Measurements from ENCODE around the gene PRKCA.

DNA sequence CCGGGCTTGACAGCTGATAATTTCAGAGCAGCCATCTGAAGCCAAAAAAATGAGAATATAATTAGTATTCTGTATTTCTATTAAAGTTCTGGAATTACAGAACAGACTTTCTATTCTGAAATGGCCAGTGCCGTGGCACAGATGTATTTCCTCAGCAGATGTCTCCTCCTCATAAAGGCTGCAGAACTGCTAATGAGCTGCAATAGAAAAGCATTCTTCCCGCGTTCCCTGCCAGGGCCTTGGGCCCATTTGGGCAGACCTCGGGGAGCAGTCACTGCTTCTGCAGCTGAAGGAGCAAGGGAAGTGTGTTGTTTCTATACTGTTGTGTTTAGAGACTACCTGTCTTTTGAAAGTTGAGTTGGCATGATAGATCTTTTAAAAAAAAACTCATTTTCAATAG, 379.9 kb downstream of the PRKCA start:
- TF ChIP-seq POLR2AphosphoS5 (IDR thresholded peaks at IDR 0.05; ENCODE audit: borderline replicate concordance, low read depth, low read length) (no peak), EZH2 (IDR thresholded peaks at IDR 0.05) (no peak), FOXP2 (optimal IDR thresholded peaks at IDR 0.05; ENCODE audit: control extremely low read depth, extremely low read length, insufficient read depth) (no peak)

All from SK-N-MC (cell line).